ENCODE results near the gene UBE2E2.

Gene UBE2E2

GRCh38 chr3:23566499-23566898 is 363.4 kb downstream of the UBE2E2 start:
- DNase-seq (ENCODE audit: low read depth) = no peak
- no peak overlapping the region for H3K4me3 ChIP-seq (ENCODE audit: low read depth, low read length)
- no peak for TF ChIP-seq CTCF (conservative IDR thresholded peaks at IDR 0.05; ENCODE audit: low read depth, low read length)

GRCh38 chr3:23567917-23568316 is 364.8 kb downstream of the UBE2E2 start:
- peak; percentile 96 for DNase-seq (ENCODE audit: low read depth)
- H3K4me3 ChIP-seq (ENCODE audit: low read depth, low read length) = no peak overlapping the region
- no peak for TF ChIP-seq CTCF (conservative IDR thresholded peaks at IDR 0.05; ENCODE audit: low read depth, low read length)

- TF ChIP-seq CTCF (conservative IDR thresholded peaks at IDR 0.05; ENCODE audit: low read depth, low read length) = no peak
- H3K4me3 ChIP-seq (ENCODE audit: low read depth, low read length) = no peak overlapping the region
- DNase-seq (ENCODE audit: low read depth) = no peak
Measured at GRCh38 chr3:23573827-23574226, 370.7 kb downstream of the UBE2E2 start.

GRCh38 chr3:23574822-23575315 is 371.7 kb downstream of the UBE2E2 start:
- TF ChIP-seq CTCF (conservative IDR thresholded peaks at IDR 0.05; ENCODE audit: low read depth, low read length) = no peak
- no peak overlapping the region for H3K4me3 ChIP-seq (ENCODE audit: low read depth, low read length)
- DNase-seq (ENCODE audit: low read depth) = no peak

GRCh38 chr3:23575697-23576096 is 372.6 kb downstream of the UBE2E2 start:
- H3K4me3 ChIP-seq (ENCODE audit: low read depth, low read length) = no peak overlapping the region
- TF ChIP-seq CTCF (conservative IDR thresholded peaks at IDR 0.05; ENCODE audit: low read depth, low read length) = no peak
- DNase-seq (ENCODE audit: low read depth) = peak; percentile 73

GRCh38 chr3:23576379-23576959 is 373.3 kb downstream of the UBE2E2 start:
- no peak for TF ChIP-seq CTCF (conservative IDR thresholded peaks at IDR 0.05; ENCODE audit: low read depth, low read length)
- no peak for DNase-seq (ENCODE audit: low read depth)
- no peak overlapping the region for H3K4me3 ChIP-seq (ENCODE audit: low read depth, low read length)

- TF ChIP-seq CTCF (conservative IDR thresholded peaks at IDR 0.05; ENCODE audit: low read depth, low read length) = no peak
- no peak overlapping the region for H3K4me3 ChIP-seq (ENCODE audit: low read depth, low read length)
- DNase-seq (ENCODE audit: low read depth) = peak; percentile 91
Measured at GRCh38 chr3:23580096-23580713, 377.1 kb downstream of the UBE2E2 start.

All from choroid plexus epithelial cell (primary cell).